B cell (primary cell): ENCODE data around the gene FFAR2. TPM values are rescaled to one million over a fixed set of nuclear protein-coding genes. Genes with fewer than 3 reads are reported as not detected.

ENCODE experiments used
- ATAC-seq: fragments of 200-7000 bp; cut with Tn5 transposase; one replicate; pipeline ENCODE4 v1.10.0; 2021; ENCODE audit warnings: low read depth, mild to moderate bottlenecking, moderate number of reproducible peaks, moderate library complexity
- CTCF ChIA-PET: fragments of 350-600 bp; sonication (Branson Sonifier 250); formaldehyde crosslinking; loops from one replicate; lab custom pipeline; 2021; ENCODE audit warnings: antibody characterized with exemption, inconsistent platforms; lab: Charles Lee
- POLR2A ChIA-PET: fragments of 350-600 bp; sonication (Branson Sonifier 250); formaldehyde crosslinking; loops from one replicate; lab custom pipeline; 2021; ENCODE audit warnings: antibody characterized with exemption; lab: Charles Lee
- DNase-seq: peaks from one replicate; pipeline ENCODE4 v3.0.0; 2013
- H2AFZ ChIP-seq: 2 replicates; pipeline ENCODE4 v1.6.1; 2012; ENCODE audit warnings: mild to moderate bottlenecking, low read depth, low read length; ENCODE audit not compliant: insufficient read depth, poor library complexity, severe bottlenecking
- H3K27ac ChIP-seq, 2 donors: 1 replicate in 1 of 2; 2 replicates in 1 of 2; pipeline ENCODE4 v1.5.1; 2012 to 2013; ENCODE audit warnings: low read length in 2 of 2, mild to moderate bottlenecking in 2 of 2, moderate library complexity in 1 of 2
- H3K27me3 ChIP-seq, 4 experiments: fragments of 200-600 bp in 1 of 4; sonication (generic) in 1 of 4; replicated peaks in 1 of 4; 1 replicate in 2 of 4; 2 replicates in 2 of 4; pipeline versions ENCODE4 v1.6.1 to v1.7.0; 2013 to 2016; ENCODE audit warnings: low read length in 3 of 4, mild to moderate bottlenecking in 2 of 4, mixed read lengths in 1 of 4, moderate library complexity in 1 of 4; ENCODE audit not compliant: insufficient read depth in 4 of 4, control insufficient read depth in 3 of 4; ENCODE audit errors: control extremely low read depth in 1 of 4
- H3K36me3 ChIP-seq, 2 experiments: replicated peaks in 1 of 2; 1 replicate in 1 of 2; 2 replicates in 1 of 2; pipeline versions ENCODE4 v1.6.1 to v1.7.1; 2013; ENCODE audit warnings: low read length in 1 of 2; ENCODE audit not compliant: insufficient read depth in 2 of 2, control insufficient read depth in 1 of 2; ENCODE audit errors: control extremely low read depth in 1 of 2, extremely low read depth in 1 of 2
- H3K4me1 ChIP-seq, 2 donors: fragments of 200-600 bp in 1 of 2; sonication (generic) in 1 of 2; 1 replicate in 1 of 2; 2 replicates in 1 of 2; pipeline versions ENCODE4 v1.5.1 to v1.6.1; 2013 to 2017; ENCODE audit warnings: low read length in 2 of 2; ENCODE audit not compliant: control insufficient read depth in 2 of 2, insufficient read depth in 2 of 2
- H3K4me2 ChIP-seq: replicated peaks from 2 replicates; pipeline ENCODE3; 2012; ENCODE audit warnings: mild to moderate bottlenecking, low read depth, low read length; ENCODE audit not compliant: poor library complexity, severe bottlenecking
- H3K4me3 ChIP-seq, 5 experiments: fragments of 200-600 bp in 1 of 5; sonication (generic) in 1 of 5; 1 replicate in 3 of 5; 2 replicates in 2 of 5; pipeline versions ENCODE4 v1.5.1 to v1.7.0; 2011 to 2016; ENCODE audit warnings: low read length in 4 of 5, mild to moderate bottlenecking in 4 of 5, low read depth in 2 of 5, control low read depth in 1 of 5, moderate library complexity in 1 of 5; ENCODE audit not compliant: insufficient read depth in 1 of 5; ENCODE audit errors: control extremely low read depth in 1 of 5, extremely low read depth in 1 of 5
- H3K79me2 ChIP-seq: fragments of 200-600 bp; sonication (generic); one replicate; pipeline ENCODE4 v1.6.0; 2016; ENCODE audit warnings: low read length; ENCODE audit not compliant: control insufficient read depth, insufficient read depth
- H3K9ac ChIP-seq: fragments of 200-600 bp; sonication (generic); 2 replicates; pipeline ENCODE4 v1.6.1; 2017; ENCODE audit warnings: mild to moderate bottlenecking, low read length, moderate library complexity
- H3K9me3 ChIP-seq, 3 donors: one replicate each; pipeline versions ENCODE4 v1.6.1 to v1.7.1; 2013; ENCODE audit warnings: low read length in 2 of 3; ENCODE audit not compliant: control insufficient read depth in 2 of 3, insufficient read depth in 1 of 3; ENCODE audit errors: control extremely low read depth in 1 of 3
- H4K20me1 ChIP-seq: 2 replicates; pipeline ENCODE4 v1.6.0; 2012; ENCODE audit warnings: mild to moderate bottlenecking, low read length; ENCODE audit not compliant: insufficient read depth, control insufficient read depth, poor library complexity, severe bottlenecking
- H3K27ac Mint-ChIP-seq: one replicate; pipeline ENCODE4 v1.8.0; 2021; ENCODE audit warnings: mixed read lengths
- H3K27me3 Mint-ChIP-seq: one replicate; pipeline ENCODE4 v1.8.0; 2021; ENCODE audit warnings: mixed read lengths
- H3K4me1 Mint-ChIP-seq: one replicate; pipeline ENCODE4 v1.8.0; 2021; ENCODE audit warnings: mixed read lengths
- H3K4me3 Mint-ChIP-seq: one replicate; pipeline ENCODE4 v1.8.0; 2021; ENCODE audit warnings: mixed read lengths
- H3K9me3 Mint-ChIP-seq: one replicate; pipeline ENCODE4 v1.8.0; 2022; ENCODE audit warnings: mixed read lengths; ENCODE audit not compliant: insufficient read depth
- EZH2 ChIP-seq: IDR thresholded peaks from 2 replicates; pipeline ENCODE4 v1.6.1; 2012; ENCODE audit warnings: borderline replicate concordance, low read depth, mild to moderate bottlenecking, moderate library complexity, low read length; ENCODE audit not compliant: insufficient read depth, poor library complexity, severe bottlenecking
- WGBS: methylation state at CpG from one replicate; pipeline ENCODE4 v1.1.5; 2013; ENCODE audit warnings: missing lambda C conversion rate; ENCODE audit not compliant: insufficient coverage; 5-methylcytosine and 5-hydroxymethylcytosine counted together
- intact Hi-C: fragments of 100-400 bp; cut with micrococcal nuclease; formaldehyde crosslinking; loops from one replicate; pipeline ENCODE4 v1.10.0; 2022
- polyA plus RNA-seq: library from polyadenylated mRNA; depleted of rRNA; stranded (reverse); fragments of >200 nt; gene quantifications from 2 replicates; pipeline ENCODE4 v1.2.3, GENCODE V29; 2012
- total RNA-seq, 2 donors: library from RNA; stranded (reverse); fragments of 120-200 nt in 1 of 2; gene quantifications; 1 replicate in 1 of 2; 2 replicates in 1 of 2; pipeline versions ENCODE4 v1.2.3 to v1.2.4, GENCODE V29; 2013 to 2022
- TF ChIP-seq, protein P1 (sequence below): fragments of 200-600 bp; IDR thresholded peaks from one replicate; pipeline ENCODE4 v1.8.0; 2022; ENCODE audit warnings: antibody characterized with exemption, mild to moderate bottlenecking

Gene FFAR2
- total and polyA plus RNA-seq, 2 donors (not counting 1 experiment from before 2014, with no cell fraction given): 0.31 TPM; not detected in 1

DNA sequence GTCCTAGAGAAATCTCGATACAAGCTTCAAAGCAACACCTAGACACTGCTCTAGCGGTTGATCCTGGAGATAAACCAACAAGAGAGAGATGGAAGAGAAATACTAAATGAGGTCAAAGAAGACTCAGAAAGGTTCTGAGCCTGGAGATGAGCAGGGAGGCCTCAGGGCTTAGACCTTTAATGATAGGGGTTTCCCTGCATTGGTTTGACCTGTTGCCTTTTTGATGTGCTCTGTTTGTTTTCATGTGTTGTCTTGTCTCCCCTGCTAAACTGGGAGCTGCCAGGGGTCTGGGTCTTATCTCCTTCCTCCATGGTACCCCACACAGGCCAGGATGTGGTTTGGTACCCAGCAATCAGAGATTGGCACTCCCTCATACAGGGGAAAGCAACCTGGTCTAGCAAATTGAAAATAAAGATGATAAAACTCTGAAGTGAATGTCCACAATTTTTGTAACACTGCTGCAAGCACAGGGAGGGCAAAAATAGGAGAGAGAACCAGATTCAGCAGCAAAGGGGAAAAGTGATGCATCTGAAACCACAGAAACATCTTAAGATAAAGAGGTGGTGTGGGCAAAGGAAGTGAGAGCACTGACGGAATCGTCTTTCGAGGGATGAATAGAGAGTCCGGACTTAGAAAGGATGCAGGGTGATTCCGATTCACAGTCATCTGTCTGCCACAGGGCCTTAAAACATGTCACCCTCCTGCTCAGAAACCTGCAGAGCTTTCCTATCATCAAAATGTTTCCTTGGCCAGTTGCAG lies 3.5 kb downstream of the FFAR2 start:
- Mint-ChIP-seq H3K9me3 (no peaks in the 10 kb centered on the region), H3K4me1 (peaks cover 49% of the 10 kb centered on the region), H3K27me3 (peaks cover 10% of the 10 kb centered on the region), H3K27ac (no peak overlapping the region), H3K4me3 (no peak overlapping the region)
- intact Hi-C loops: no loop called here
- Histone ChIP-seq H3K4me2 (no peak overlapping the region), H3K27me3 (no peaks in the 10 kb centered on the region), H3K9me3 (no peaks in the 10 kb centered on the region), H3K9ac (no peak overlapping the region), H3K27ac (no peak overlapping the region), H3K4me1 (peaks cover 30 to 37% of the 10 kb centered on the region in 2 donors), H4K20me1 (no peaks in the 10 kb centered on the region), H3K79me2 (no peaks in the 10 kb centered on the region), H3K4me3 (peak overlapping the region in 1 of 5 experiments; percentile 36), H2AFZ (no peak overlapping the region), H3K36me3 (no peaks in the 10 kb centered on the region)
- DNase-seq: no peak
- TF ChIP-seq, protein P1, sequence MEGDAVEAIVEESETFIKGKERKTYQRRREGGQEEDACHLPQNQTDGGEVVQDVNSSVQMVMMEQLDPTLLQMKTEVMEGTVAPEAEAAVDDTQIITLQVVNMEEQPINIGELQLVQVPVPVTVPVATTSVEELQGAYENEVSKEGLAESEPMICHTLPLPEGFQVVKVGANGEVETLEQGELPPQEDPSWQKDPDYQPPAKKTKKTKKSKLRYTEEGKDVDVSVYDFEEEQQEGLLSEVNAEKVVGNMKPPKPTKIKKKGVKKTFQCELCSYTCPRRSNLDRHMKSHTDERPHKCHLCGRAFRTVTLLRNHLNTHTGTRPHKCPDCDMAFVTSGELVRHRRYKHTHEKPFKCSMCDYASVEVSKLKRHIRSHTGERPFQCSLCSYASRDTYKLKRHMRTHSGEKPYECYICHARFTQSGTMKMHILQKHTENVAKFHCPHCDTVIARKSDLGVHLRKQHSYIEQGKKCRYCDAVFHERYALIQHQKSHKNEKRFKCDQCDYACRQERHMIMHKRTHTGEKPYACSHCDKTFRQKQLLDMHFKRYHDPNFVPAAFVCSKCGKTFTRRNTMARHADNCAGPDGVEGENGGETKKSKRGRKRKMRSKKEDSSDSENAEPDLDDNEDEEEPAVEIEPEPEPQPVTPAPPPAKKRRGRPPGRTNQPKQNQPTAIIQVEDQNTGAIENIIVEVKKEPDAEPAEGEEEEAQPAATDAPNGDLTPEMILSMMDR: no peak
- TF ChIP-seq EZH2: no peak
- no peak for ATAC-seq
- ChIA-PET CTCF (interaction anchor here (0.7 to 2.2 kb wide), 4 partner anchors 17 to 131 kb away, joined by 3 to 7 read pairs (median 6); no protein-coding TSS in a partner anchor), POLR2A (no interaction called here)
- 46% methylated on average over 4 of the region's 7 CpGs for WGBS

DNA sequence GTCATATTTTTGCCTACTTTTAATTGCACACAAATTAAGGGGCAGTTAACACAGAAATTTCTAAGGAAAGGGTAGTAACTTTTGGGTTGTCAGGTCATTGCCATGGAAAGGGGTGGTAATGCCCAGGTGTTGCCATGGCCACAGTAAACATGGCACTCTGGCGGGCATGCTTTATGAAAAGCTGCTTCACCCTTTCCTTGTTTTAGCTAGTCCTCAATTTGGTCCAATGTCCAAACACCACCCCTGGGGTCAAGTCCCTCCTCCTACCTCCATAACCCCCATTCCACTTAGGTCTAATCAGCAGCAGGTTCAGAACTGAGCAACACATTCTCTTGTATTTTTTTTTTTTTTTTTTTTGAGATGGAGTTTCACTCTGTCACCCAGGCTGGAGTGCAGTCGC lies 6.6 kb downstream of the FFAR2 start:
- CTCF ChIA-PET: interaction anchor here (0.7 to 0.8 kb wide), 2 partner anchors 18 to 190 kb away, joined by 3 to 5 read pairs; no protein-coding TSS in a partner anchor

More for the DNA sequence above, 6.6 kb downstream of the FFAR2 start:
- H2AFZ ChIP-seq: no peak overlapping the region
- no peaks in the 10 kb centered on the region for H4K20me1 ChIP-seq
- no peaks in the 10 kb centered on the region for H3K27me3 ChIP-seq
- no peak overlapping the region for H3K4me3 ChIP-seq
- H3K9ac ChIP-seq: no peak overlapping the region
- DNase-seq (no peak), ATAC-seq (no peak)
- peaks cover 54% of the 10 kb centered on the region for H3K4me1 Mint-ChIP-seq
- peaks cover 46 to 51% of the 10 kb centered on the region in 2 donors for H3K4me1 ChIP-seq
- 100% methylated on average over 1 of the region's 2 CpGs for WGBS
- POLR2A ChIA-PET: interaction anchor here (0.6 to 0.7 kb wide), 2 partner anchors 154 to 455 kb away, joined by 6 to 7 read pairs; partner anchors contain the start of gene GRAMD1A
- H3K36me3 ChIP-seq: no peaks in the 10 kb centered on the region
- no peak overlapping the region for H3K27ac ChIP-seq
- H3K9me3 Mint-ChIP-seq: no peaks in the 10 kb centered on the region
- TF ChIP-seq EZH2: no peak
- TF ChIP-seq, protein P1: no peak
- no peak overlapping the region for H3K27ac Mint-ChIP-seq
- no peak overlapping the region for H3K4me2 ChIP-seq
- intact Hi-C loops: no loop called here
- H3K27me3 Mint-ChIP-seq: no peaks in the 10 kb centered on the region
- no peaks in the 10 kb centered on the region for H3K79me2 ChIP-seq
- H3K4me3 Mint-ChIP-seq: no peak overlapping the region
- H3K9me3 ChIP-seq: no peaks in the 10 kb centered on the region
